WTC11 (cell line): ENCODE measurements around the gene UBR2. TPM values are rescaled to one million over a fixed set of nuclear protein-coding genes. Genes with fewer than 3 reads are reported as not detected.

Source experiments
- ATAC-seq: fragments of 200-7000 bp; cut with Tn5 transposase; 2 replicates; pipeline ENCODE4 v1.10.0; 2021; ENCODE audit warnings: mild to moderate bottlenecking, moderate library complexity
- CTCF ChIA-PET: fragments of 300-600 bp; sonication (Branson Sonifier 250); formaldehyde crosslinking; loops from one replicate; lab custom pipeline; 2021; ENCODE audit warnings: antibody characterized with exemption; lab: Charles Lee
- POLR2A ChIA-PET: fragments of 350-600 bp; sonication (Branson Sonifier 250); formaldehyde crosslinking; loops from one replicate; lab custom pipeline; 2021; ENCODE audit warnings: antibody characterized with exemption; lab: Charles Lee
- DNase-seq: peaks from one replicate; pipeline ENCODE4 v3.0.0; 2021; ENCODE audit warnings: low spot score
- H3K27ac Mint-ChIP-seq: 2 replicates; pipeline ENCODE4 v1.8.0; 2021; ENCODE audit warnings: mixed read lengths
- H3K27me3 Mint-ChIP-seq: 2 replicates; pipeline ENCODE4 v1.8.0; 2021; ENCODE audit warnings: low read depth, mild to moderate bottlenecking, moderate library complexity, mixed read lengths
- H3K36me3 Mint-ChIP-seq: 2 replicates; pipeline ENCODE4 v1.8.0; 2021; ENCODE audit warnings: mixed read lengths
- H3K4me1 Mint-ChIP-seq: 2 replicates; pipeline ENCODE4 v1.8.0; 2022; ENCODE audit warnings: mixed read lengths
- H3K4me3 Mint-ChIP-seq: 2 replicates; pipeline ENCODE4 v1.8.0; 2021; ENCODE audit warnings: mild to moderate bottlenecking, moderate library complexity, mixed read lengths
- H3K9me3 Mint-ChIP-seq: 2 replicates; pipeline ENCODE4 v1.8.0; 2021; ENCODE audit warnings: mixed read lengths
- CBFB ChIP-seq: sonication (generic); formaldehyde crosslinking; IDR thresholded peaks from 2 replicates; pipeline ENCODE4 v1.8.1; 2022; ENCODE audit warnings: mild to moderate bottlenecking, low read depth, missing genetic modification reagents
- NR1H2 ChIP-seq: sonication (generic); formaldehyde crosslinking; IDR thresholded peaks from 2 replicates; pipeline ENCODE4 v1.9.0; 2021; ENCODE audit warnings: mild to moderate bottlenecking, moderate library complexity, missing genetic modification reagents
- NR2C2 ChIP-seq: sonication (generic); formaldehyde crosslinking; IDR thresholded peaks from 2 replicates; pipeline ENCODE4 v1.8.0; 2022; ENCODE audit warnings: mild to moderate bottlenecking, missing genetic modification reagents
- SMAD3 ChIP-seq: sonication (generic); formaldehyde crosslinking; IDR thresholded peaks from 2 replicates; pipeline ENCODE4 v1.8.0; 2022; ENCODE audit warnings: missing genetic modification reagents, mild to moderate bottlenecking, borderline replicate concordance
- SP1 ChIP-seq: sonication (generic); formaldehyde crosslinking; conservative IDR thresholded peaks from 2 replicates; pipeline ENCODE4 v1.8.1; 2022; ENCODE audit warnings: missing genetic modification reagents
- ZNF138 ChIP-seq: sonication (generic); formaldehyde crosslinking; conservative IDR thresholded peaks from 2 replicates; pipeline ENCODE4 v1.8.1; 2022; ENCODE audit warnings: mild to moderate bottlenecking, moderate library complexity, missing genetic modification reagents
- ZNF263 ChIP-seq: sonication (generic); formaldehyde crosslinking; IDR thresholded peaks from 2 replicates; pipeline ENCODE4 v1.8.1; 2022; ENCODE audit warnings: low read depth, mild to moderate bottlenecking, moderate library complexity, missing genetic modification reagents
- total RNA-seq: library from RNA; stranded (reverse); gene quantifications from 3 replicates; pipeline ENCODE4 v1.2.3, GENCODE V29; 2021
- TF ChIP-seq, protein P1 (sequence below): sonication (generic); formaldehyde crosslinking; conservative IDR thresholded peaks from 2 replicates; pipeline ENCODE4 v1.8.1; 2023; ENCODE audit warnings: mild to moderate bottlenecking, low read depth, missing genetic modification reagents, moderate library complexity
- TF ChIP-seq, protein P2 (sequence below): sonication (generic); formaldehyde crosslinking; IDR thresholded peaks from 2 replicates; pipeline ENCODE4 v1.8.1; 2022; ENCODE audit warnings: missing genetic modification reagents, borderline replicate concordance
- TF ChIP-seq, protein P3 (sequence below): sonication (generic); formaldehyde crosslinking; IDR thresholded peaks from 2 replicates; pipeline ENCODE4 v1.8.0; 2023; ENCODE audit warnings: missing genetic modification reagents
- TF ChIP-seq, protein P4 (sequence below): sonication (generic); formaldehyde crosslinking; IDR thresholded peaks from 2 replicates; pipeline ENCODE4 v1.8.0; 2022; ENCODE audit warnings: mild to moderate bottlenecking, missing genetic modification reagents
- TF ChIP-seq, protein P5 (sequence below): sonication (generic); formaldehyde crosslinking; IDR thresholded peaks from 2 replicates; pipeline ENCODE4 v1.8.1; 2023; ENCODE audit warnings: mild to moderate bottlenecking, moderate library complexity, missing genetic modification reagents
- TF ChIP-seq, protein P6 (sequence below): sonication (generic); formaldehyde crosslinking; IDR thresholded peaks from 2 replicates; pipeline ENCODE4 v1.8.1; 2022; ENCODE audit warnings: low read depth, missing genetic modification reagents, borderline replicate concordance
- TF ChIP-seq, protein P7 (sequence below): sonication (generic); formaldehyde crosslinking; IDR thresholded peaks from 2 replicates; pipeline ENCODE4 v1.8.1; 2023; ENCODE audit warnings: mild to moderate bottlenecking, missing genetic modification reagents
- TF ChIP-seq, protein P8 (sequence below): fragments of 250-450 bp; sonication (Bioruptor Pico); IDR thresholded peaks from 2 replicates; pipeline ENCODE4 v1.8.0; 2021; ENCODE audit warnings: mild to moderate bottlenecking
- TF ChIP-seq, protein P9 (sequence below): sonication (generic); formaldehyde crosslinking; conservative IDR thresholded peaks from 2 replicates; pipeline ENCODE4 v1.8.1; 2022; ENCODE audit warnings: mild to moderate bottlenecking, missing genetic modification reagents

UBR2 gene
- total RNA-seq, 1 experiment from 2014 or later: 18.8 TPM

DNA sequence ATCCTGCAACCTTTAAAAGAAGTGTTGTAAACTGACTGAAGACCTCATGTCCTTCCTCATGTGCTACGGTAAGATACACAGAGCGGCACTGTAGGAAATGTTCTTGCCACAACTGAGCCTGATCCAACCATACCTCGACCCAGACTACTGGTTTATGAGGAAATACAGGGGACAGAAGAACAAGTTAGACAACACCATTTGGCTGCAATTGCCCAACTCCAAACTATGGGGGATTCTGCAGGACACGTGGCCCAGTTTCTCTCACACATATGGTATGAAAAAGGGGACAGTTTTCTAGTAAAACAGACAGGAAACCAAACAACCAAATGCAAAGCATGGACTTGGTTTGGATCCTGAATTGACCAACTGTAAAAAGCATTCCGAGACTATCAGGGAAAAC, 148.1 kb downstream of the UBR2 start (continued):
- TF ChIP-seq, protein P1, sequence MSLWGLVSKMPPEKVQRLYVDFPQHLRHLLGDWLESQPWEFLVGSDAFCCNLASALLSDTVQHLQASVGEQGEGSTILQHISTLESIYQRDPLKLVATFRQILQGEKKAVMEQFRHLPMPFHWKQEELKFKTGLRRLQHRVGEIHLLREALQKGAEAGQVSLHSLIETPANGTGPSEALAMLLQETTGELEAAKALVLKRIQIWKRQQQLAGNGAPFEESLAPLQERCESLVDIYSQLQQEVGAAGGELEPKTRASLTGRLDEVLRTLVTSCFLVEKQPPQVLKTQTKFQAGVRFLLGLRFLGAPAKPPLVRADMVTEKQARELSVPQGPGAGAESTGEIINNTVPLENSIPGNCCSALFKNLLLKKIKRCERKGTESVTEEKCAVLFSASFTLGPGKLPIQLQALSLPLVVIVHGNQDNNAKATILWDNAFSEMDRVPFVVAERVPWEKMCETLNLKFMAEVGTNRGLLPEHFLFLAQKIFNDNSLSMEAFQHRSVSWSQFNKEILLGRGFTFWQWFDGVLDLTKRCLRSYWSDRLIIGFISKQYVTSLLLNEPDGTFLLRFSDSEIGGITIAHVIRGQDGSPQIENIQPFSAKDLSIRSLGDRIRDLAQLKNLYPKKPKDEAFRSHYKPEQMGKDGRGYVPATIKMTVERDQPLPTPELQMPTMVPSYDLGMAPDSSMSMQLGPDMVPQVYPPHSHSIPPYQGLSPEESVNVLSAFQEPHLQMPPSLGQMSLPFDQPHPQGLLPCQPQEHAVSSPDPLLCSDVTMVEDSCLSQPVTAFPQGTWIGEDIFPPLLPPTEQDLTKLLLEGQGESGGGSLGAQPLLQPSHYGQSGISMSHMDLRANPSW: no peak
- TF ChIP-seq SP1 (CRISPR knock-in tag) (no peak), NR2C2 (CRISPR knock-in tag) (no peak), SMAD3 (CRISPR knock-in tag) (no peak), NR1H2 (CRISPR knock-in tag) (no peak)
- TF ChIP-seq, protein P2, sequence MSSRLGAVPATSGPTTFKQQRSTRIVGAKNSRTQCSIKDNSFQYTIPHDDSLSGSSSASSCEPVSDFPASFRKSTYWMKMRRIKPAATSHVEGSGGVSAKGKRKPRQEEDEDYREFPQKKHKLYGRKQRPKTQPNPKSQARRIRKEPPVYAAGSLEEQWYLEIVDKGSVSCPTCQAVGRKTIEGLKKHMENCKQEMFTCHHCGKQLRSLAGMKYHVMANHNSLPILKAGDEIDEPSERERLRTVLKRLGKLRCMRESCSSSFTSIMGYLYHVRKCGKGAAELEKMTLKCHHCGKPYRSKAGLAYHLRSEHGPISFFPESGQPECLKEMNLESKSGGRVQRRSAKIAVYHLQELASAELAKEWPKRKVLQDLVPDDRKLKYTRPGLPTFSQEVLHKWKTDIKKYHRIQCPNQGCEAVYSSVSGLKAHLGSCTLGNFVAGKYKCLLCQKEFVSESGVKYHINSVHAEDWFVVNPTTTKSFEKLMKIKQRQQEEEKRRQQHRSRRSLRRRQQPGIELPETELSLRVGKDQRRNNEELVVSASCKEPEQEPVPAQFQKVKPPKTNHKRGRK: no peak
- TF ChIP-seq, protein P3, sequence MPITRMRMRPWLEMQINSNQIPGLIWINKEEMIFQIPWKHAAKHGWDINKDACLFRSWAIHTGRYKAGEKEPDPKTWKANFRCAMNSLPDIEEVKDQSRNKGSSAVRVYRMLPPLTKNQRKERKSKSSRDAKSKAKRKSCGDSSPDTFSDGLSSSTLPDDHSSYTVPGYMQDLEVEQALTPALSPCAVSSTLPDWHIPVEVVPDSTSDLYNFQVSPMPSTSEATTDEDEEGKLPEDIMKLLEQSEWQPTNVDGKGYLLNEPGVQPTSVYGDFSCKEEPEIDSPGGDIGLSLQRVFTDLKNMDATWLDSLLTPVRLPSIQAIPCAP: no peak
- TF ChIP-seq, protein P4, sequence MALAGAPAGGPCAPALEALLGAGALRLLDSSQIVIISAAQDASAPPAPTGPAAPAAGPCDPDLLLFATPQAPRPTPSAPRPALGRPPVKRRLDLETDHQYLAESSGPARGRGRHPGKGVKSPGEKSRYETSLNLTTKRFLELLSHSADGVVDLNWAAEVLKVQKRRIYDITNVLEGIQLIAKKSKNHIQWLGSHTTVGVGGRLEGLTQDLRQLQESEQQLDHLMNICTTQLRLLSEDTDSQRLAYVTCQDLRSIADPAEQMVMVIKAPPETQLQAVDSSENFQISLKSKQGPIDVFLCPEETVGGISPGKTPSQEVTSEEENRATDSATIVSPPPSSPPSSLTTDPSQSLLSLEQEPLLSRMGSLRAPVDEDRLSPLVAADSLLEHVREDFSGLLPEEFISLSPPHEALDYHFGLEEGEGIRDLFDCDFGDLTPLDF (CRISPR knock-in tag): no peak
- TF ChIP-seq, protein P5, sequence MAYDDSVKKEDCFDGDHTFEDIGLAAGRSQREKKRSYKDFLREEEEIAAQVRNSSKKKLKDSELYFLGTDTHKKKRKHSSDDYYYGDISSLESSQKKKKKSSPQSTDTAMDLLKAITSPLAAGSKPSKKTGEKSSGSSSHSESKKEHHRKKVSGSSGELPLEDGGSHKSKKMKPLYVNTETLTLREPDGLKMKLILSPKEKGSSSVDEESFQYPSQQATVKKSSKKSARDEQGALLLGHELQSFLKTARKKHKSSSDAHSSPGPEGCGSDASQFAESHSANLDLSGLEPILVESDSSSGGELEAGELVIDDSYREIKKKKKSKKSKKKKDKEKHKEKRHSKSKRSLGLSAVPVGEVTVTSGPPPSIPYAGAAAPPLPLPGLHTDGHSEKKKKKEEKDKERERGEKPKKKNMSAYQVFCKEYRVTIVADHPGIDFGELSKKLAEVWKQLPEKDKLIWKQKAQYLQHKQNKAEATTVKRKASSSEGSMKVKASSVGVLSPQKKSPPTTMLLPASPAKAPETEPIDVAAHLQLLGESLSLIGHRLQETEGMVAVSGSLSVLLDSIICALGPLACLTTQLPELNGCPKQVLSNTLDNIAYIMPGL (CRISPR knock-in tag): no peak
- TF ChIP-seq, protein P6, sequence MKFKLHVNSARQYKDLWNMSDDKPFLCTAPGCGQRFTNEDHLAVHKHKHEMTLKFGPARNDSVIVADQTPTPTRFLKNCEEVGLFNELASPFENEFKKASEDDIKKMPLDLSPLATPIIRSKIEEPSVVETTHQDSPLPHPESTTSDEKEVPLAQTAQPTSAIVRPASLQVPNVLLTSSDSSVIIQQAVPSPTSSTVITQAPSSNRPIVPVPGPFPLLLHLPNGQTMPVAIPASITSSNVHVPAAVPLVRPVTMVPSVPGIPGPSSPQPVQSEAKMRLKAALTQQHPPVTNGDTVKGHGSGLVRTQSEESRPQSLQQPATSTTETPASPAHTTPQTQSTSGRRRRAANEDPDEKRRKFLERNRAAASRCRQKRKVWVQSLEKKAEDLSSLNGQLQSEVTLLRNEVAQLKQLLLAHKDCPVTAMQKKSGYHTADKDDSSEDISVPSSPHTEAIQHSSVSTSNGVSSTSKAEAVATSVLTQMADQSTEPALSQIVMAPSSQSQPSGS (CRISPR knock-in tag): no peak

DNA sequence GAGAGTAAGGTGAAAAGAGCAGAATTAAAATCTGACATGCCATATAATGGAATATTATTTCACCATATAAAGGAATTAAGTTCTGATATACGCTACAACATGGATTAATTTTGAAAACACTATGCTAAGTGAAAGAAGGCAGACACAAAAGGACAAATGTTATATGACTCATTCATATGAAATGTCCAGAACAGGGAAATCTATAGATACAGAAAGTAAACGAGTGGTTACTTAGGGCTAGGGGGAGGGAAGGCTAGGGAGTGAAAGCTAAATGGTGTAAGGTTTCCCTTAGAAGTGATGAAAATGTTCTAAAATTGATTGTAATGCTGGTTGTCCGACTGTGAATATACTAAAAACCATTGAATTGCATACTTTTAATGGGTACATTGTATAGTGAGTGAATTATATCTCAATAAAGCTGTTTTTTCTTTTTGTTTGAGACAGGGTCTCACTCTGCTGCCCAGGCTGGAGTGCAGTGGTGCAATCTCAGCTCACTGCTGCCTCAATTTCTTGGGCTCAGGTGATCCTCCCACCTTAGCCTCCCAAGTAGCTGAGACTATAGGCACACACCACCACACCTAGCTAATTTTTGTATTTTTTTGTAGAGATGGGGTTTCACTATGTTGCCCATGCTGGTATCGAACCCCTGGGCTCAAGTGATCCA, 150.4 kb downstream of the UBR2 start:
- DNase-seq (no peak), ATAC-seq (no peak)
- ChIA-PET CTCF (interaction anchor here (2.0 kb wide), 1 partner anchor 12 kb away, joined by 6 read pairs; no protein-coding TSS in a partner anchor), POLR2A (no interaction called here)
- Mint-ChIP-seq H3K27ac (no peak overlapping the region), H3K9me3 (peaks cover 21% of the 10 kb centered on the region), H3K4me3 (no peak overlapping the region), H3K27me3 (peaks cover 8% of the 10 kb centered on the region), H3K36me3 (peaks cover 9% of the 10 kb centered on the region), H3K4me1 (peaks cover 9% of the 10 kb centered on the region)
- TF ChIP-seq, protein P4 (CRISPR knock-in tag): no peak
- TF ChIP-seq ZNF138 (CRISPR knock-in tag) (no peak), ZNF263 (CRISPR knock-in tag) (no peak), NR1H2 (CRISPR knock-in tag) (no peak), CBFB (CRISPR knock-in tag) (no peak)
- TF ChIP-seq, protein P7, sequence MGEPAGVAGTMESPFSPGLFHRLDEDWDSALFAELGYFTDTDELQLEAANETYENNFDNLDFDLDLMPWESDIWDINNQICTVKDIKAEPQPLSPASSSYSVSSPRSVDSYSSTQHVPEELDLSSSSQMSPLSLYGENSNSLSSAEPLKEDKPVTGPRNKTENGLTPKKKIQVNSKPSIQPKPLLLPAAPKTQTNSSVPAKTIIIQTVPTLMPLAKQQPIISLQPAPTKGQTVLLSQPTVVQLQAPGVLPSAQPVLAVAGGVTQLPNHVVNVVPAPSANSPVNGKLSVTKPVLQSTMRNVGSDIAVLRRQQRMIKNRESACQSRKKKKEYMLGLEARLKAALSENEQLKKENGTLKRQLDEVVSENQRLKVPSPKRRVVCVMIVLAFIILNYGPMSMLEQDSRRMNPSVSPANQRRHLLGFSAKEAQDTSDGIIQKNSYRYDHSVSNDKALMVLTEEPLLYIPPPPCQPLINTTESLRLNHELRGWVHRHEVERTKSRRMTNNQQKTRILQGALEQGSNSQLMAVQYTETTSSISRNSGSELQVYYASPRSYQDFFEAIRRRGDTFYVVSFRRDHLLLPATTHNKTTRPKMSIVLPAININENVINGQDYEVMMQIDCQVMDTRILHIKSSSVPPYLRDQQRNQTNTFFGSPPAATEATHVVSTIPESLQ (CRISPR knock-in tag): no peak
- TF ChIP-seq, protein P8, sequence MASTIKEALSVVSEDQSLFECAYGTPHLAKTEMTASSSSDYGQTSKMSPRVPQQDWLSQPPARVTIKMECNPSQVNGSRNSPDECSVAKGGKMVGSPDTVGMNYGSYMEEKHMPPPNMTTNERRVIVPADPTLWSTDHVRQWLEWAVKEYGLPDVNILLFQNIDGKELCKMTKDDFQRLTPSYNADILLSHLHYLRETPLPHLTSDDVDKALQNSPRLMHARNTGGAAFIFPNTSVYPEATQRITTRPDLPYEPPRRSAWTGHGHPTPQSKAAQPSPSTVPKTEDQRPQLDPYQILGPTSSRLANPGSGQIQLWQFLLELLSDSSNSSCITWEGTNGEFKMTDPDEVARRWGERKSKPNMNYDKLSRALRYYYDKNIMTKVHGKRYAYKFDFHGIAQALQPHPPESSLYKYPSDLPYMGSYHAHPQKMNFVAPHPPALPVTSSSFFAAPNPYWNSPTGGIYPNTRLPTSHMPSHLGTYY (CRISPR knock-in tag): no peak
- TF ChIP-seq, protein P9, sequence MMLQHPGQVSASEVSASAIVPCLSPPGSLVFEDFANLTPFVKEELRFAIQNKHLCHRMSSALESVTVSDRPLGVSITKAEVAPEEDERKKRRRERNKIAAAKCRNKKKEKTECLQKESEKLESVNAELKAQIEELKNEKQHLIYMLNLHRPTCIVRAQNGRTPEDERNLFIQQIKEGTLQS (CRISPR knock-in tag): no peak
